COLO668 (cell line): ENCODE measurements around the gene KLC4.
"Not testable (repeated sequence)": the region's sequence is repeated elsewhere in the genome, so short reads cannot be mapped to it uniquely, and the experiment has no call there.

ENCODE experiments used
- DNase-seq: peaks from one replicate; lab custom pipeline; 2025; ENCODE audit not compliant: unreplicated experiment; lab: John Stamatoyannopoulos, UW

KLC4 gene

GRCh38 chr6:43060755-43061633 lies 1.6 kb downstream of the KLC4 start:
- DNase-seq, result no peak

DNA sequence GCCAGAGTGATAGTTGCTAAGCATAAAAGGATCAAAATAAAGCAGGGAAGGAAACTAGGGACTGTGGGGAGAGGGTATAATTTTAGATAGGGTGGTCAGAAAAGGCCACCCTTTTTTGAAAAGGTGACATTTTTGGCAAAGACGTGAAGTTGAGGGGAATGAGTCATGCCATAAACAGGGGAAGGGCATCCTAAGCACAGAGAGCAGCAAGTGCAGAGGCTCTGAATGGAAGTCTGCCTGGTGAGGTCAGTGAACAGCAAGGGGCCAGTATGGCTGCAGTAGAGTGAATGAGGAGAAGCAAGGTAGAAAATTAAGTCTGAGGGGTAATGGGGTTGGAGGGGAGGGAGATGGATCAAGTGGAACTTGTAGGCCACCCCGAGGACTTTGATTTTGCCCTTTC lies 2.4 kb downstream of the KLC4 start:
- no peak for DNase-seq

DNA sequence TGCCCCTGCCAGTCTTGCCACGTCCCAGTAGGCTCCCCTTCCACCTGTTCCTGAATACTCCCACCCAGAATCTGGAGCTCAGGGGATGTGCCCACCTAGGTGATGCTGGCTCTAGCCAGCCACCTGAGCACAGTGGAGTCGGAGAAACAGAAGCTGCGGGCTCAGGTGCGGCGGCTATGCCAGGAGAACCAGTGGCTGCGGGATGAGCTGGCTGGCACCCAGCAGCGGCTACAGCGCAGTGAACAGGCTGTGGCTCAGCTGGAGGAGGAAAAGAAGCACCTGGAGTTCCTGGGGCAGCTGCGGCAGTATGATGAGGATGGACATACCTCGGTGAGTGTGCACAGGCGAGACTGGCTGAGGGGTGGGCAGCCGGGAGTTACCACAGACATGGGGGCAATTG lies 3.4 kb downstream of the KLC4 start:
- DNase-seq, result no peak

DNA sequence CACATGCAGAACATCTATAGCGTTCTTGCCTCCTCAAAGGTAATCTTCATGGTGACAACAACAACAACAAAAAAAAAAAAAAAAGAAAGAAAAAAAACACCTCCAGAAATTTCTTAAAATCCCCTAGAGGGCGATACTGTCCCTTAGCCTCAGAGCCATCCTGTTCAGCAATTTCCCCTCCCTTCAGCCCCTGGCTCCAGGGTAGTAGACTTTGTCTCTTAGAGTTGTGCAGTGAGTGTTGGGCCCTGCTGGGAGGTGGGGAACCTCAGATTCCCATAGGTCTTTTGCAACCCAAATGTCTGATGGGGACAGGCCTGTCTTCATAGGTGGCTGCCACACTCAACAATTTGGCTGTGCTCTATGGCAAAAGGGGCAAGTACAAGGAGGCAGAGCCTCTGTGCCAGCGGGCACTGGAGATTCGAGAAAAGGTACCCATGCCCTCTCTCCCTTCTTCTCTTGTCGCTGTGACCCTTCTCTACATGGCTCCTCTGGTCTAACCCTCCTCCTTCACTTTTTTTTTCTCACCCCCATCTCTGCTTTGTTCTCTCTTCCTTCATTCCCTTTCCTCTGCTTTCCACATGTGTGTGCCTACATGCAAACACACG lies 10.7 kb downstream of the KLC4 start:
- peak; percentile 9 for DNase-seq

- no peak for DNase-seq
Measured at GRCh38 chr6:43074847-43075669, 15.6 kb downstream of the KLC4 start.

DNA sequence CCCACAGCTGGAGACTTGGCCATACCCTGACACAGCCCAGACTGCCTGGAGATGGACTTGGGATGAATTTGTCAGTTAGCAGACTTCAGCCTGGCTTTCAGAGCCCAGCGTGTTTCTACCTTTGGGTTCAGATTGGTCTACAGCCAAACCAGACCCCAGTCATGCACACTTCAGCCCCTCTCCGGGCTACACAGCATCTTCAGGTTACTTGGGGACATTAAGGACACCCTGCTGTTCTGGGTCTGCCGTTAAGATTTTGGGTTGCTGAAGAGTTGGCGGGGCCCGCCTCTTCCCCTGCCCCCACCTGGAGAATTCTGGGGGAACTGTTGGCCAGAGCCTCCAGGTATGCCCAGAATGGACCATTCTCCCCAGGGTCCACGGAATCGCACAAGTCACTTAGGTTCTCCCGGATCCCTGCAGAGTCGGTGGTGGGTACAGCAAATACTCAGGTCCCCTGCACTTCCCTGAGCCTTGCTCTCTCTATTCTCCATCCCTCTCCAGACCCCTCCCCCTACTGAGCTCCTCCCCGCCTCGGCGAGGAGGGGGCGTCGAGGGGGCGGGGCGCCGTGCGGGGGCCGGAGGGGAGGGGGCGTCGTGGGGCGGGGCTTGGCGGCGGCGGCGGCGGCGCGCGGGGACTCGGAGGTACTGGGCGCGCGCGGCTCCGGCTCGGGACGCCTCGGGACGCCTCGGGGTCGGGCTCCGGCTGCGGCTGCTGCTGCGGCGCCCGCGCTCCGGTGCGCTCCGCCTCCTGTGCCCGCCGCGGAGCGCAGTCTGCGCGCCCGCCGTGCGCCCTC lies 16.4 kb downstream of the KLC4 start, which contains the start of gene PTK7:
TSS of gene PTK7 (plus strand) at position 645 of the 794 bp plus-strand sequence. CDS start 175 bp downstream, outside the sequence.
- peak; percentile 64 for DNase-seq

- peak; percentile 55 for DNase-seq
Measured at GRCh38 chr6:43076464-43077332, 17.3 kb downstream of the KLC4 start.

DNA sequence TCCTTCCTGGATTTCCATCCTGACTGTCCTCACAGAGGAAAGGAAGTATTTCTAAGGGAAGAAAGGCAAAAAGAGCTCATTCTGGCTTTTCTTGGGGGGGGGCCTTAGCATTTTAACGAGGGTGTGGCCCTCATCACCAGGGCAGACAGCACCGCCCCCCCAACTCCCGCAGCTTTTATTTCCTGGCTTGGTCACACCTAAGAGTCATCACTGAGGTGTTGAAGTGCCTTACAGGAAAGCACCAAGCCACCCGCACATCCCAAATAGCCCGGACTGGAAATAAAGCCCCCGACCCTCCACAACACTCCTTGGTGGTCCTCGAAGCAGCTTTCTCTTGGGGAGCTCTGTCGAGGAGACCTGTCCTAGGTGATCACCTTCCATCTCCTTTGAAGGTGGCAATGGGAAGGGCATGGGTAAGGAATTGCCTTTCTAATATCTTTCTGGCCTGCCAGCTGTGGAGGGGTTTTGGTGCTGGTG lies 17.9 kb downstream of the KLC4 start:
- peak; percentile 35 for DNase-seq

DNA sequence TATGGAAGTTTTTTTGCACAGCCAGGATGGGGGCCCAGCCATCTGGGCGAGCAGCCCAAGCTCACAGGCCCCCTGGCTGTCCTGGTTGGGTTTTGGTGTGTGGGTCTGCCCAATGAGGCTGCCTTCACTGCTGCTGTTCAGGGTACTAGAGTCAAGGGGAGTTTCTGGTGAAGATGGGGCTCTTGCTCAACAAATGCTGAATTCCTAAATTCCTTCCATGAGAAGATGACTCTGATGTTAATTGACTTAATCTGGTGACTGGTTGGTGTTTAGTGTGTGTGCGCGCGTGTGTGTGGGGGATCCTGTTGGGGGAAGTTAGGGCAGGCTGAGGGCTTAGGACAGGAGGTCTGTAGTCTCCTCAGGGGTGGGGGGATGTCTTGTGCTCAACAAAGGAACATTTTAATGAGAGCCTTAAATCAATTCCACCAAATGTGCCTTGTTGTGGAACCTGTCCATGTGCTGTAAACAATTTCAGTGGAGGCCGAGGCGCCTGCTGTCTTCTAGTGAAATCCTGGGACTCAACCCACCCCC lies 18.6 kb downstream of the KLC4 start:
- no peak for DNase-seq

GRCh38 chr6:43078691-43079090 lies 19.3 kb downstream of the KLC4 start:
- no peak for DNase-seq

DNA sequence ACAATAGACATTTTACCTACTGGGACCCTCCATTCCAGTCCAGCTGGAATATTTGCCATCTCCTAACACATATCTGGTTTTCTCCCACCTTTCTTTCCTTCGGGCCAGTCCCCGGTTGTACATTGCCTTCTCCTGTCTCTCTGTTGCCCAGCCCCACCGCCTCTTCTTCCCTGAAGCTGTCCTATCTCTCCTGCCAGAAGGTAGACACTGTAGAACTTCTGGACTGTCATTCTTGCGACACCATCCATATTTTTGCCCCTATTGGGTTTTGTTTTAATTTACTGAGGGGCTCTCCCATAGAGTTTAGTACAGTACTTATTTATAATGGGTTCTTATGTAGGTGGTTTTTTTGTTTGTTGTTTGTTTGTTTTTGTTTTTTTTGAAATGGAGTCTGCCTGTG lies 21.6 kb downstream of the KLC4 start:
- no peak for DNase-seq

- not testable (repeated sequence) for DNase-seq
Measured at GRCh38 chr6:43081922-43082321, 22.5 kb downstream of the KLC4 start.

DNA sequence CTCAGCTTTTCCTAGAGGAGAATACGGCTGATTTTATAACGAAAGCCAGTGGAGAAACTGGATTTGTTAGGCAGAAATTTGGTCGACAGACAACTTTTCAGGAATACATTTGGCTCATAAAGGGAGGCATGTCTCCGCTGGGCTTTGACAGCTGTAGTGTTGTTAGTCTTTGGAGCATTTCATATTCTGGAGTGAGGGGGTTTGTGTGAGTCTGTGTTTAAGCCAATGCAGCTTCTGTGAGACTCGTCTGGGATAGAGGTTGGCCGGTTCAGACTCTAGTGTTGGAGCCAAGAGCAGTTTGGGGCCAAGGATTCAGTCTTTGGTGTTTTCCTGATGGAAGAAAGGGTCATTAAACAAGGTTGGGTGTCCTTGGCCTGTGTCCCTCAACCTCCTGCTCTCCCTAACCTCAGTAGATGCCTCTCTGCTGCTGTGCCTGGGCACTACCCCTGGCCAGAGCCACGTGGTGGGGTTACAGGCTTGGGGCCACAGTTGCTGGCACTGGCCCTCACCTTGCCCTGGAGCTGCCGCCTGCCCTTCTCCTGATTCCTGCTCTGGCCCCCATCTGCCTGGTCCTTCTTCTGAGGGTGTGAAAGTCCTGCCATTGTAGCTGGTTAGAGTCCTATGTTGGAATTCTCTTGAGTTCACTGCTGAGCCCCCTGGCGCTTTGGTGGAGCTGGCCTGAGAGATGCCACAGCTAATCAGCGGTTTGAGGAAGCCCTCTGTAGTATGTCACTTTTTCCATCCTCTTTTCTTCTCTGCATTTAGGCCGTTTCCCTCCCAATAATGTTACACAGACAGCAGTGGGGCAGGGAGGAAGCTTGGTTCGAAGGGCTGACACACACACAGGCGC lies 23.6 kb downstream of the KLC4 start:
- DNase-seq, result no peak

DNA sequence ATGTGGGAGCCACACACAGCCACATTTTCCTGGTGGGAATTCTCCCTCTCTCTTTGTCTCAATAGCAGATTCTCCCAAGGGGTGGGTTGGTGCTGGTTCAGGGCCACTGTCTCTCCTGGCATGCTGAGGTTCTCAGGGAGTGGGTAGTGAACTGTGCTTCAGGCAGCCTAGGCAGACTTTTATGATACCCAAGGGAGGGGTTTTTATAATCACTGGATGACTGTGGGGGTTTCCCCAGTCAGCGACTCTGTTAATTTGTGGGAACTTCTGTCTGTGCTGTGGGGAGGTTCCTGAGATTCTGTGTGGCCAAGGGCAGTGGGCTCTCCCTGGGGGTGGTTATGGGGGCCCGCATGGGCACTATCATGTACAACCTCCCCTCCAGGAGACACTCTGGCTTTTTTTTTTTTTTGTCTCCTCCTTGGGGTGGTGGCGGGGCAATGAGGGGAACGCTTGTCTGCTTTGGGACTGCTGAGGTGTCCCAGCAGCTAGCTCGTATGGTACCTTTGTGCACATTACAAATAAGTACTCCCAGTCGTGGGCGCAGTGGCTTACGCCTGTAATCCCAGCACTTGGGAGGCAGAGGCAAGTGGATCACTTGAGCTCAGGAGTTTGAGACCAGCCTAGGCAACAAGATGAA lies 26.7 kb downstream of the KLC4 start:
- no peak for DNase-seq

GRCh38 chr6:43088654-43089056 lies 29.2 kb downstream of the KLC4 start:
- DNase-seq, result no peak

DNA sequence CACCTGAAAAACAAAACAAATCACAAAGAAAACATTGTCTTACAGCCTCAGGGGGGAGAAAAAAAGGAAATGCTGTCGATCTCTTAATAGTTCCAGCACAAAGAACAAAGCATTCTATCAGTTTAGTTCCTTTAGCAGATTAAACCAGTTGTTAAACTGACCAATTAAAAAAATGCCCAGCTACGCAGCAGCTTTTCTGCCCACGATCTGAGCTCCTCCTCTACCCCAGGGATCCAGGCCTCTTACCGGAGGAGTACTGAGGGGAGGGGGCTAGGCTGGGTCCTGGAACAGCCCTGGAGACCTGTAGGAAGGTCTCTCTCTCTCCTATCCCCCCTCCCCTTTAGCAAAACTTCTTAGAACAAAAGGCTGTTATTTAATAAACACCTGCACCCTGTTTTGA lies 30.0 kb downstream of the KLC4 start:
- no peak for DNase-seq

DNA sequence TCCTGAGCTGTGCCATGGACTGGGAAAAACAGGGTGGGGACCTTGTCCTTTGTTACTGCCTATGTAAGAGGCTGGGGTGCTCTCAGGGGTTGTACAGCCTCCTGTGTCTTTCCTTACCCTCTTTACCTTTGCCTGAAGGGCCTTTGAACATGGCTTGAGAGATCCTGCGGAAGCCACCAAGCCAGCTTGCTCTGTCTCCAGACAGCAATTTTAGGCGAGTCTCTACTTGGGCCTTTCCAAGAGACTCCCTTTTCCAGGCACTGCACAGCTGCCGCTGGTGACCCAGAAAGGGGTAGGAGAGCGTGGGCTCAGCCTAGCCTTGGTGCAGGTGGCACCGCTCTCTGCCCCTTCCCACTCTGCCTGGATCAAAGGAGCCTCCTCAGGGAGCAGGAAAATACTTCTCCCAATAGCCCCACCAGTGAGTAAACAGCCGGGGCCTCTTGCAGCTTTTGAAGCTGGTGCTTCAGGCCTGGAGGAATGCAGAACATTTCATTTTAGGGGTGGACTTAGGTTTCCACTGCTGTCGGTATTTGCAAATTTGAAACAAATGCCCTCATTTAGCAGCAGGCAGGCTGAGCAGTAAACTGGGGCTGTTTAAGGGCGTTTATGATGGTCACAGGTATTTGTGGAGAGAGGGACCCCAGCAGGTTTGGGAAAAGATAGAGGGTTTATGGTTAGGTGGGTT lies 30.6 kb downstream of the KLC4 start:
- DNase-seq, result no peak
